ENCODE data around the gene CFAP97D2. TPM values are rescaled to one million over a fixed set of nuclear protein-coding genes. Genes with fewer than 3 reads are reported as not detected.

Gene CFAP97D2
- total RNA-seq, result under 1 TPM in 1 of 2 experiments, not detected in 1; 0.22 TPM

GRCh38 chr13:114179087-114179658, at the start of gene CFAP97D2:
Gene CFAP97D2 (plus strand): TSS chr13:114179257. CDS start chr13:114179331, 74 bp downstream.

GRCh38 chr13:114132419-114133121, 46.5 kb upstream of the CFAP97D2 start, which contains the start of gene RASA3:
Gene RASA3 (minus strand): TSS chr13:114132623. CDS start chr13:114132489, 134 bp downstream.

GRCh38 chr13:114234645-114235421, 55.8 kb downstream of the CFAP97D2 start, which contains the start of gene CDC16:
Gene CDC16 (plus strand): TSS chr13:114234897. CDS start chr13:114235085, 188 bp downstream.

Small RNAs within 50 kb of the gene (microRNA-seq; reads per million reads assigned to microRNA genes)
- not detected for gene MIR548AR (ENCODE audit: borderline microRNAs expressed, borderline replicate concordance)

Other genes starting within 250 kb of the CFAP97D2 start
- gene C13orf46, start 205.2 kb upstream of the CFAP97D2 start, total RNA-seq, result 1 to 10 TPM; 7.2 to 7.9 TPM
- 100 to 1,000 TPM; 124 to 125 TPM for gene RASA3, start 46.6 kb upstream of the CFAP97D2 start, total RNA-seq
- 10 to 100 TPM; 64.9 to 69.9 TPM for gene CDC16, start 55.6 kb downstream of the CFAP97D2 start, total RNA-seq
- gene UPF3A, start 102.3 kb downstream of the CFAP97D2 start, total RNA-seq, result 10 to 100 TPM; 47.6 to 54.0 TPM
- gene CHAMP1, start 135.2 kb downstream of the CFAP97D2 start, total RNA-seq, result 10 to 100 TPM; 25.7 to 27.2 TPM

Data from activated naive CD4-positive, alpha-beta T cell treated with anti-CD3 and anti-CD28 coated beads, Interleukin-2, amount 10 ng/mL, durations not matched to agents 5 hours and 36 hours (primary cell).